ENCODE results near the gene TRAPPC1.

Gene TRAPPC1

GRCh38 chr17:7897773-7898172 is 34.0 kb downstream of the TRAPPC1 start:
- Histone ChIP-seq H3K9ac (ENCODE audit: low read depth, low read length) (no peak overlapping the region), H3K9me3 (ENCODE audit: control insufficient read depth, insufficient read depth, low read length) (no peaks in the 10 kb centered on the region), H3K36me3 (ENCODE audit: insufficient read depth, low read length) (no peaks in the 10 kb centered on the region; the same call in 1 of the 2 replicates), H3K4me1 (ENCODE audit: insufficient read depth, low read length) (no peaks in the 10 kb centered on the region)

GRCh38 chr17:7897090-7897489 is 34.7 kb downstream of the TRAPPC1 start:
- Histone ChIP-seq H3K9ac (ENCODE audit: low read depth, low read length) (no peak overlapping the region), H3K4me1 (ENCODE audit: insufficient read depth, low read length) (no peaks in the 10 kb centered on the region), H3K9me3 (ENCODE audit: control insufficient read depth, insufficient read depth, low read length) (no peaks in the 10 kb centered on the region), H3K36me3 (ENCODE audit: insufficient read depth, low read length) (no peaks in the 10 kb centered on the region; the same call in 1 of the 2 replicates)

GRCh38 chr17:7894866-7895265 is 36.9 kb downstream of the TRAPPC1 start:
- H3K9me3 ChIP-seq (ENCODE audit: control insufficient read depth, insufficient read depth, low read length): no peaks in the 10 kb centered on the region
- H3K9ac ChIP-seq (ENCODE audit: low read depth, low read length): no peak overlapping the region
- H3K4me1 ChIP-seq (ENCODE audit: insufficient read depth, low read length): no peaks in the 10 kb centered on the region
- H3K36me3 ChIP-seq (ENCODE audit: insufficient read depth, low read length): no peaks in the 10 kb centered on the region; the same call in 1 of the 2 replicates

GRCh38 chr17:7894226-7894625 is 37.5 kb downstream of the TRAPPC1 start:
- Histone ChIP-seq H3K9ac (ENCODE audit: low read depth, low read length) (no peak overlapping the region), H3K4me1 (ENCODE audit: insufficient read depth, low read length) (peaks cover 3% of the 10 kb centered on the region; the same call in 1 of the 2 replicates), H3K9me3 (ENCODE audit: control insufficient read depth, insufficient read depth, low read length) (no peaks in the 10 kb centered on the region), H3K36me3 (ENCODE audit: insufficient read depth, low read length) (no peaks in the 10 kb centered on the region; the same call in 1 of the 2 replicates)

- Histone ChIP-seq H3K36me3 (ENCODE audit: insufficient read depth, low read length) (no peaks in the 10 kb centered on the region; the same call in 1 of the 2 replicates), H3K9ac (ENCODE audit: low read depth, low read length) (no peak overlapping the region), H3K4me1 (ENCODE audit: insufficient read depth, low read length) (peaks cover 12% of the 10 kb centered on the region), H3K9me3 (ENCODE audit: control insufficient read depth, insufficient read depth, low read length) (no peaks in the 10 kb centered on the region)
Measured at GRCh38 chr17:7893187-7893880, 38.4 kb downstream of the TRAPPC1 start.

GRCh38 chr17:7889166-7889955 is 42.4 kb downstream of the TRAPPC1 start:
- no peak overlapping the region for H3K9ac ChIP-seq (ENCODE audit: low read depth, low read length)
- no peaks in the 10 kb centered on the region for H3K36me3 ChIP-seq (ENCODE audit: insufficient read depth, low read length)
- H3K9me3 ChIP-seq (ENCODE audit: control insufficient read depth, insufficient read depth, low read length): no peaks in the 10 kb centered on the region
- peaks cover 16% of the 10 kb centered on the region for H3K4me1 ChIP-seq (ENCODE audit: insufficient read depth, low read length)

GRCh38 chr17:7888184-7888920 is 43.4 kb downstream of the TRAPPC1 start, which contains the start of gene CHD3:
TSS of gene CHD3 (plus strand) at chr17:7888789. CDS start at chr17:7889001, 212 bp downstream.
- peak within 1 kb of the TSS; percentile 44 for H3K9ac ChIP-seq (ENCODE audit: low read depth, low read length)
- no peaks in the 10 kb centered on the region for H3K36me3 ChIP-seq (ENCODE audit: insufficient read depth, low read length)
- H3K4me1 ChIP-seq (ENCODE audit: insufficient read depth, low read length): peaks cover 24% of the 10 kb centered on the region
- no peaks in the 10 kb centered on the region for H3K9me3 ChIP-seq (ENCODE audit: control insufficient read depth, insufficient read depth, low read length)

- Histone ChIP-seq H3K9me3 (ENCODE audit: control insufficient read depth, insufficient read depth, low read length) (no peaks in the 10 kb centered on the region), H3K4me1 (ENCODE audit: insufficient read depth, low read length) (peaks cover 26% of the 10 kb centered on the region), H3K36me3 (ENCODE audit: insufficient read depth, low read length) (no peaks in the 10 kb centered on the region), H3K9ac (ENCODE audit: low read depth, low read length) (peak overlapping the region; percentile 44)
Measured at GRCh38 chr17:7887482-7888183, 44.1 kb downstream of the TRAPPC1 start.

- H3K4me1 ChIP-seq (ENCODE audit: insufficient read depth, low read length): peaks cover 26% of the 10 kb centered on the region
- H3K36me3 ChIP-seq (ENCODE audit: insufficient read depth, low read length): no peaks in the 10 kb centered on the region
- H3K9me3 ChIP-seq (ENCODE audit: control insufficient read depth, insufficient read depth, low read length): no peaks in the 10 kb centered on the region
- H3K9ac ChIP-seq (ENCODE audit: low read depth, low read length): peak overlapping the region; percentile 44; the same call in 1 of the 2 replicates
Measured at GRCh38 chr17:7887038-7887481, 44.7 kb downstream of the TRAPPC1 start.

GRCh38 chr17:7886227-7887037 is 45.3 kb downstream of the TRAPPC1 start:
- H3K4me1 ChIP-seq (ENCODE audit: insufficient read depth, low read length): peaks cover 26% of the 10 kb centered on the region
- H3K9me3 ChIP-seq (ENCODE audit: control insufficient read depth, insufficient read depth, low read length): no peaks in the 10 kb centered on the region
- H3K9ac ChIP-seq (ENCODE audit: low read depth, low read length): peak overlapping the region; percentile 44; the same call in 1 of the 2 replicates
- H3K36me3 ChIP-seq (ENCODE audit: insufficient read depth, low read length): no peaks in the 10 kb centered on the region

- peaks cover 26% of the 10 kb centered on the region for H3K4me1 ChIP-seq (ENCODE audit: insufficient read depth, low read length)
Measured at GRCh38 chr17:7885367-7886226, 46.1 kb downstream of the TRAPPC1 start.

GRCh38 chr17:7884581-7885366 is 47.0 kb downstream of the TRAPPC1 start:
- Histone ChIP-seq H3K4me1 (ENCODE audit: insufficient read depth, low read length) (peaks cover 26% of the 10 kb centered on the region), H3K9me3 (ENCODE audit: control insufficient read depth, insufficient read depth, low read length) (no peaks in the 10 kb centered on the region), H3K9ac (ENCODE audit: low read depth, low read length) (peak overlapping the region; percentile 44; the same call in 1 of the 2 replicates), H3K36me3 (ENCODE audit: insufficient read depth, low read length) (no peaks in the 10 kb centered on the region)

More at GRCh38 chr17:7885367-7886226, 46.1 kb downstream of the TRAPPC1 start:
- Histone ChIP-seq H3K9ac (ENCODE audit: low read depth, low read length) (peak overlapping the region; percentile 44; the same call in 1 of the 2 replicates), H3K36me3 (ENCODE audit: insufficient read depth, low read length) (no peaks in the 10 kb centered on the region), H3K9me3 (ENCODE audit: control insufficient read depth, insufficient read depth, low read length) (no peaks in the 10 kb centered on the region)

Measured in ES-I3 (cell line).